Esophagus squamous epithelium (tissue), 5 donors: Measurements from ENCODE around the gene CTTN. TPM values are rescaled to one million over a fixed set of nuclear protein-coding genes. Genes with fewer than 3 reads are reported as not detected.

Experiments
- DNase-seq: peaks from one replicate; lab custom pipeline; 2025; lab: John Stamatoyannopoulos, UW
- H3K27ac ChIP-seq, 4 donors: fragments of 200-600 bp; sonication (generic); one replicate each; pipeline ENCODE4 v1.5.1; 2016 to 2019; ENCODE audit warnings: mild to moderate bottlenecking in 1 of 4
- H3K27me3 ChIP-seq, 4 donors: fragments of 200-600 bp; sonication (generic); 1 replicate in 3 of 4; 2 replicates in 1 of 4; pipeline versions ENCODE4 v1.5.1 to v1.6.0; 2017 to 2021; ENCODE audit warnings: antibody characterized with exemption in 1 of 4
- H3K36me3 ChIP-seq, 3 donors: fragments of 200-600 bp; sonication (generic); one replicate each; pipeline ENCODE4 v1.5.1; 2016 to 2019
- H3K4me1 ChIP-seq, 3 donors: fragments of 200-600 bp; sonication (generic); one replicate each; pipeline ENCODE4 v1.5.1; 2017 to 2019
- H3K4me3 ChIP-seq, 4 donors: fragments of 200-600 bp; sonication (generic); 1 replicate in 3 of 4; 2 replicates in 1 of 4; pipeline ENCODE4 v1.5.1; 2016 to 2019; ENCODE audit warnings: mild to moderate bottlenecking in 2 of 4, moderate library complexity in 1 of 4
- H3K9me3 ChIP-seq, 3 donors: fragments of 200-600 bp; sonication (generic); one replicate each; pipeline ENCODE4 v1.5.1; 2016 to 2019
- CTCF ChIP-seq, 6 experiments: fragments of 450-650 bp in 4 of 6; fragments of 200-600 bp in 2 of 6; sonication (generic) in 2 of 6; IDR thresholded peaks; one replicate each; pipeline ENCODE4 v1.5.1; 2016 to 2019; ENCODE audit warnings: antibody characterized with exemption in 6 of 6, mild to moderate bottlenecking in 4 of 6, moderate library complexity in 4 of 6
- POLR2A ChIP-seq, 4 donors: fragments of 450-650 bp; IDR thresholded peaks; one replicate each; pipeline ENCODE4 v1.6.1; 2017; ENCODE audit warnings: antibody characterized with exemption in 4 of 4, mild to moderate bottlenecking in 4 of 4, moderate library complexity in 3 of 4
- WGBS, 2 donors: methylation state at CpG; one replicate each; pipeline ENCODE4 v1.1.5; 2018; 5-methylcytosine and 5-hydroxymethylcytosine counted together
- intact Hi-C: fragments of 100-400 bp; cut with DNase I; formaldehyde crosslinking; loops from one replicate; pipeline ENCODE4 v1.15.0; 2022
- total RNA-seq, 4 donors: library from RNA; depleted of rRNA; stranded (reverse); fragments of >200 nt; gene quantifications; one replicate each; pipeline ENCODE4 v1.1.0, GENCODE V29; 2016
- donor health status: DM: yes; HTN: yes; CAD: no.

The CTTN gene
- total RNA-seq, 4 donors from 2014 or later: 244 to 444 (median 320) TPM

- Histone ChIP-seq H3K4me1 (no peaks in the 10 kb centered on the region), H3K27ac (no peak overlapping the region), H3K27me3 (peaks cover 0 to 45% (median 0%) of the 10 kb centered on the region in 4 donors), H3K9me3 (no peaks in the 10 kb centered on the region), H3K4me3 (no peak overlapping the region), H3K36me3 (no peaks in the 10 kb centered on the region)
- no peak for TF ChIP-seq POLR2A (IDR thresholded peaks at IDR 0.05)
- TF ChIP-seq CTCF (IDR thresholded peaks at IDR 0.05): no peak
- DNase-seq: no peak
- WGBS, 2 donors: 100% methylated on average over 1 of the region's 8 CpGs; no CpG with 5 or more reads in 1 of the 2 donors
- intact Hi-C loops: no loop called here
These were observed 68.3 kb downstream of the CTTN start for GRCh38 chr11:70466596-70466995.

GRCh38 chr11:70467201-70468085 lies 69.1 kb downstream of the CTTN start:
- intact Hi-C loops: no loop called here
- TF ChIP-seq CTCF (IDR thresholded peaks at IDR 0.05): peak; percentile 44 to 81 (median 78)
- no peak for TF ChIP-seq POLR2A (IDR thresholded peaks at IDR 0.05)
- no peaks in the 10 kb centered on the region for H3K9me3 ChIP-seq
- no peaks in the 10 kb centered on the region for H3K36me3 ChIP-seq
- DNase-seq: no peak
- H3K4me3 ChIP-seq: no peak overlapping the region
- H3K27ac ChIP-seq: no peak overlapping the region
- H3K27me3 ChIP-seq: peaks cover 0 to 40% (median 0%) of the 10 kb centered on the region in 4 donors
- no peaks in the 10 kb centered on the region for H3K4me1 ChIP-seq
- WGBS, 2 donors: 24 to 26% methylated on average over 14 of the region's 20 CpGs

GRCh38 chr11:70468256-70469195 lies 70.2 kb downstream of the CTTN start:
- no peaks in the 10 kb centered on the region for H3K36me3 ChIP-seq
- H3K27ac ChIP-seq: no peak overlapping the region
- 71% methylated on average over 14 to 17 of the region's 19 CpGs for WGBS, 2 donors
- no peaks in the 10 kb centered on the region for H3K9me3 ChIP-seq
- no peak for DNase-seq
- intact Hi-C loops: no loop called here
- no peaks in the 10 kb centered on the region for H3K4me1 ChIP-seq
- H3K4me3 ChIP-seq: no peak overlapping the region
- H3K27me3 ChIP-seq: peaks cover 0 to 30% (median 0%) of the 10 kb centered on the region in 4 donors
- TF ChIP-seq CTCF (IDR thresholded peaks at IDR 0.05) (no peak), POLR2A (IDR thresholded peaks at IDR 0.05) (no peak)

GRCh38 chr11:70470127-70470526 lies 71.8 kb downstream of the CTTN start:
- Histone ChIP-seq H3K27ac (no peak overlapping the region), H3K9me3 (no peaks in the 10 kb centered on the region), H3K36me3 (no peaks in the 10 kb centered on the region), H3K4me3 (no peak overlapping the region), H3K4me1 (no peaks in the 10 kb centered on the region), H3K27me3 (peaks cover 0 to 21% (median 0%) of the 10 kb centered on the region in 4 donors)
- TF ChIP-seq CTCF (IDR thresholded peaks at IDR 0.05): no peak
- no peak for TF ChIP-seq POLR2A (IDR thresholded peaks at IDR 0.05)
- DNase-seq: no peak
- 44 to 47% methylated on average over 6 of the region's 6 CpGs for WGBS, 2 donors
- intact Hi-C loops: loop anchor here (5.0 kb wide), 1 partner anchor 287 kb away; no protein-coding TSS in a partner anchor
